HepG2 (cell line): ENCODE results near the gene MAJIN. TPM values are rescaled to one million over a fixed set of nuclear protein-coding genes. Genes with fewer than 3 reads are reported as not detected.

Experiments
- KLF6 ChIP-seq: IDR thresholded peaks from 2 replicates; pipeline ENCODE4 v1.8.0; 2016; ENCODE audit warnings: missing biosample characterization, missing genetic modification reagents
- PHF20 ChIP-seq: sonication (generic); formaldehyde crosslinking; IDR thresholded peaks from 2 replicates; pipeline ENCODE4 v1.5.0; 2020; ENCODE audit warnings: mild to moderate bottlenecking, missing genetic modification reagents
- POGK ChIP-seq: sonication (generic); formaldehyde crosslinking; conservative IDR thresholded peaks from 2 replicates; pipeline ENCODE4 v1.8.0; 2022; ENCODE audit warnings: mild to moderate bottlenecking, moderate library complexity, missing genetic modification reagents
- SALL2 ChIP-seq: sonication (generic); formaldehyde crosslinking; IDR thresholded peaks from 2 replicates; pipeline ENCODE4 v1.8.1; 2023; ENCODE audit warnings: mild to moderate bottlenecking, missing genetic modification reagents, inconsistent platforms
- ZBTB39 ChIP-seq: sonication (generic); formaldehyde crosslinking; IDR thresholded peaks from 2 replicates; pipeline ENCODE4 v1.5.0; 2020; ENCODE audit warnings: missing genetic modification reagents
- ZNF280D ChIP-seq: sonication (generic); formaldehyde crosslinking; IDR thresholded peaks from 2 replicates; pipeline ENCODE4 v1.5.1; 2020; ENCODE audit warnings: mild to moderate bottlenecking, missing genetic modification reagents
- ZNF318 ChIP-seq: sonication (generic); formaldehyde crosslinking; IDR thresholded peaks from 2 replicates; pipeline ENCODE4 v1.4.0; 2020; ENCODE audit warnings: mild to moderate bottlenecking, missing genetic modification reagents
- ZNF343 ChIP-seq: sonication (generic); formaldehyde crosslinking; IDR thresholded peaks from 2 replicates; pipeline ENCODE4 v1.4.0; 2020; ENCODE audit warnings: mild to moderate bottlenecking, missing genetic modification reagents
- ZNF496 ChIP-seq: sonication (generic); formaldehyde crosslinking; IDR thresholded peaks from 2 replicates; pipeline ENCODE4 v1.8.1; 2023; ENCODE audit warnings: mild to moderate bottlenecking, moderate library complexity, missing genetic modification reagents; ENCODE audit not compliant: insufficient replicate concordance
- ZSCAN20 ChIP-seq: sonication (generic); formaldehyde crosslinking; IDR thresholded peaks from 2 replicates; pipeline ENCODE4 v1.4.0; 2020; ENCODE audit warnings: missing genetic modification reagents, mild to moderate bottlenecking, borderline replicate concordance
- polyA plus RNA-seq, 8 experiments: library from polyadenylated mRNA; depleted of rRNA in 3 of 8; stranded (reverse) in 7 of 8; unstranded in 1 of 8; fragments of >200 nt; fragmentation: Illumina TruSeq in 4 of 8; extraction: Trizol in 4 of 8; gene quantifications; 2 replicates each; pipeline versions ENCODE4 v1.2.1 to v1.2.3, GENCODE V29; 2011 to 2016; ENCODE audit warnings: low read depth in 4 of 8, missing spikeins in 1 of 8, mixed read lengths in 1 of 8; ENCODE audit not compliant: insufficient read depth in 1 of 8
- total RNA-seq, 5 experiments: library from RNA; depleted of rRNA; stranded (reverse); fragments of >200 nt; fragmentation: Illumina TruSeq; extraction: Trizol; gene quantifications; 2 replicates each; pipeline ENCODE4 v1.2.3, GENCODE V29; 2016; ENCODE audit warnings: low read depth in 1 of 5

MAJIN gene
- total and polyA plus RNA-seq, 2 of the 13 experiments (the other 11 are each of a cell fraction or from before 2014, with no cell fraction given) = not detected

- no peak for TF ChIP-seq ZNF318 (CRISPR knock-in tag)
- no peak for TF ChIP-seq ZNF496
- TF ChIP-seq PHF20 (CRISPR knock-in tag) = no peak
- TF ChIP-seq ZSCAN20 (CRISPR knock-in tag) = no peak
- no peak for TF ChIP-seq ZNF280D (CRISPR knock-in tag)
- no peak for TF ChIP-seq SALL2 (CRISPR knock-in tag)
- no peak for TF ChIP-seq KLF6 (CRISPR knock-in tag)
- 0 out of 2 replicates have a peak, but pooled peaks have one; percentile 27 for TF ChIP-seq ZBTB39 (CRISPR knock-in tag)
- no peak for TF ChIP-seq POGK (CRISPR knock-in tag)
- 0 out of 2 replicates have a peak, but pooled peaks have one; percentile 3 for TF ChIP-seq ZNF343 (CRISPR knock-in tag)
These were observed 37.8 kb downstream of the MAJIN start (continued) for GRCh38 chr11:64933935-64934681.
